Measurements from ENCODE around the gene TTLL12. TPM values are rescaled to one million over a fixed set of nuclear protein-coding genes. Genes with fewer than 3 reads are reported as not detected.

TTLL12 gene
- total RNA-seq, 2 experiments from 2014 or later, result 41.3 to 43.0 TPM

- H3K9me3 Mint-ChIP-seq, result no peaks in the 10 kb centered on the region
- DNase-seq, result no peak
- POLR2A ChIA-PET, result no interaction called here
- CTCF ChIA-PET, result interaction anchor here (1.8 kb wide), 1 partner anchor 120 kb away, joined by 7 read pairs; no protein-coding TSS in a partner anchor
- H3K27me3 Mint-ChIP-seq, result peaks cover 6% of the 10 kb centered on the region
- H3K27ac Mint-ChIP-seq, result no peak overlapping the region
- H3K4me1 Mint-ChIP-seq, result peaks cover 4% of the 10 kb centered on the region
- no peaks in the 10 kb centered on the region for H3K36me3 Mint-ChIP-seq (ENCODE audit: low read depth)
- H3K4me3 Mint-ChIP-seq, result no peak overlapping the region
These were observed 39.7 kb upstream of the TTLL12 start for GRCh38 chr22:43226377-43227238.

GRCh38 chr22:43225609-43226008 lies 38.7 kb upstream of the TTLL12 start:
- H3K27ac Mint-ChIP-seq, result no peak overlapping the region
- CTCF ChIA-PET, result interaction anchor here (1.3 to 1.8 kb wide), 2 partner anchors 48 to 121 kb away, joined by 5 to 7 read pairs; no protein-coding TSS in a partner anchor
- DNase-seq, result no peak
- no peak overlapping the region for H3K4me3 Mint-ChIP-seq
- no peaks in the 10 kb centered on the region for H3K36me3 Mint-ChIP-seq (ENCODE audit: low read depth)
- POLR2A ChIA-PET, result no interaction called here
- H3K9me3 Mint-ChIP-seq, result no peaks in the 10 kb centered on the region
- no peaks in the 10 kb centered on the region for H3K4me1 Mint-ChIP-seq
- H3K27me3 Mint-ChIP-seq, result peaks cover 2% of the 10 kb centered on the region

- H3K27me3 Mint-ChIP-seq, result peaks cover 2% of the 10 kb centered on the region
- no peak overlapping the region for H3K4me3 Mint-ChIP-seq
- H3K9me3 Mint-ChIP-seq, result no peaks in the 10 kb centered on the region
- no peaks in the 10 kb centered on the region for H3K36me3 Mint-ChIP-seq (ENCODE audit: low read depth)
- POLR2A ChIA-PET, result no interaction called here
- no peak overlapping the region for H3K27ac Mint-ChIP-seq
- DNase-seq, result no peak
- H3K4me1 Mint-ChIP-seq, result no peaks in the 10 kb centered on the region
- CTCF ChIA-PET, result no interaction called here
These were observed 36.1 kb upstream of the TTLL12 start for GRCh38 chr22:43222987-43223386.

- Mint-ChIP-seq H3K27ac (no peak overlapping the region), H3K4me1 (no peaks in the 10 kb centered on the region), H3K27me3 (peaks cover 2% of the 10 kb centered on the region), H3K36me3 (ENCODE audit: low read depth) (no peaks in the 10 kb centered on the region), H3K4me3 (no peak overlapping the region), H3K9me3 (no peaks in the 10 kb centered on the region)
- POLR2A ChIA-PET, result no interaction called here
- DNase-seq, result no peak
- CTCF ChIA-PET, result no interaction called here
These were observed 35.3 kb upstream of the TTLL12 start for GRCh38 chr22:43222262-43222661.

- CTCF ChIA-PET, result no interaction called here
These were observed 33.9 kb upstream of the TTLL12 start for GRCh38 chr22:43220625-43221380.

GRCh38 chr22:43218786-43219185 lies 31.9 kb upstream of the TTLL12 start:
- DNase-seq, result no peak
- CTCF ChIA-PET, result interaction anchor here (1.4 kb wide), 1 partner anchor 128 kb away, joined by 3 read pairs; no protein-coding TSS in a partner anchor
- Mint-ChIP-seq H3K27me3 (no peaks in the 10 kb centered on the region), H3K4me1 (no peaks in the 10 kb centered on the region), H3K36me3 (ENCODE audit: low read depth) (no peaks in the 10 kb centered on the region), H3K9me3 (no peaks in the 10 kb centered on the region), H3K4me3 (no peak overlapping the region), H3K27ac (no peak overlapping the region)
- POLR2A ChIA-PET, result no interaction called here

More at GRCh38 chr22:43220625-43221380, 33.9 kb upstream of the TTLL12 start:
- H3K36me3 Mint-ChIP-seq (ENCODE audit: low read depth), result no peaks in the 10 kb centered on the region
- no peak overlapping the region for H3K4me3 Mint-ChIP-seq
- no peak overlapping the region for H3K27ac Mint-ChIP-seq
- no peaks in the 10 kb centered on the region for H3K9me3 Mint-ChIP-seq
- H3K27me3 Mint-ChIP-seq, result no peaks in the 10 kb centered on the region
- POLR2A ChIA-PET, result no interaction called here
- H3K4me1 Mint-ChIP-seq, result no peaks in the 10 kb centered on the region
- DNase-seq, result no peak

- no peak for DNase-seq
- H3K27ac Mint-ChIP-seq, result no peak overlapping the region
- no peaks in the 10 kb centered on the region for H3K36me3 Mint-ChIP-seq (ENCODE audit: low read depth)
- ChIA-PET POLR2A (no interaction called here), CTCF (no interaction called here)
- no peaks in the 10 kb centered on the region for H3K4me1 Mint-ChIP-seq
- H3K9me3 Mint-ChIP-seq, result no peaks in the 10 kb centered on the region
- no peak overlapping the region for H3K4me3 Mint-ChIP-seq
- no peaks in the 10 kb centered on the region for H3K27me3 Mint-ChIP-seq
These were observed 30.5 kb upstream of the TTLL12 start for GRCh38 chr22:43217285-43218030.

- Mint-ChIP-seq H3K27ac (no peak overlapping the region), H3K27me3 (no peaks in the 10 kb centered on the region), H3K9me3 (no peaks in the 10 kb centered on the region), H3K4me3 (no peak overlapping the region), H3K36me3 (ENCODE audit: low read depth) (no peaks in the 10 kb centered on the region), H3K4me1 (no peaks in the 10 kb centered on the region)
- POLR2A ChIA-PET, result no interaction called here
- DNase-seq, result no peak
- CTCF ChIA-PET, result no interaction called here
These were observed 29.8 kb upstream of the TTLL12 start for GRCh38 chr22:43216738-43217137.

- H3K27me3 Mint-ChIP-seq, result no peaks in the 10 kb centered on the region
- ChIA-PET CTCF (no interaction called here), POLR2A (no interaction called here)
- no peaks in the 10 kb centered on the region for H3K36me3 Mint-ChIP-seq (ENCODE audit: low read depth)
- H3K4me3 Mint-ChIP-seq, result no peak overlapping the region
- no peaks in the 10 kb centered on the region for H3K9me3 Mint-ChIP-seq
- DNase-seq, result no peak
- H3K27ac Mint-ChIP-seq, result no peak overlapping the region
- no peaks in the 10 kb centered on the region for H3K4me1 Mint-ChIP-seq
These were observed 27.0 kb upstream of the TTLL12 start for GRCh38 chr22:43213962-43214361.

- Mint-ChIP-seq H3K36me3 (ENCODE audit: low read depth) (no peaks in the 10 kb centered on the region), H3K27ac (no peak overlapping the region), H3K4me3 (no peak overlapping the region), H3K4me1 (no peaks in the 10 kb centered on the region), H3K9me3 (no peaks in the 10 kb centered on the region), H3K27me3 (no peaks in the 10 kb centered on the region)
- ChIA-PET POLR2A (no interaction called here), CTCF (interaction anchor here (0.6 kb wide), 1 partner anchor 1261 kb away, joined by 4 read pairs; no protein-coding TSS in a partner anchor)
- DNase-seq, result no peak
These were observed 26.1 kb upstream of the TTLL12 start for GRCh38 chr22:43213051-43213450.

- CTCF ChIA-PET, result no interaction called here
- no peak for DNase-seq
- POLR2A ChIA-PET, result no interaction called here
- Mint-ChIP-seq H3K4me3 (no peak overlapping the region), H3K9me3 (no peaks in the 10 kb centered on the region), H3K36me3 (ENCODE audit: low read depth) (no peaks in the 10 kb centered on the region), H3K27me3 (no peaks in the 10 kb centered on the region), H3K27ac (no peak overlapping the region), H3K4me1 (no peaks in the 10 kb centered on the region)
These were observed 25.6 kb upstream of the TTLL12 start for GRCh38 chr22:43212434-43212952.

- no peaks in the 10 kb centered on the region for H3K9me3 Mint-ChIP-seq
- H3K36me3 Mint-ChIP-seq (ENCODE audit: low read depth), result no peaks in the 10 kb centered on the region
- CTCF ChIA-PET, result no interaction called here
- POLR2A ChIA-PET, result no interaction called here
- H3K4me3 Mint-ChIP-seq, result no peak overlapping the region
- no peaks in the 10 kb centered on the region for H3K27me3 Mint-ChIP-seq
- no peak for DNase-seq
- H3K4me1 Mint-ChIP-seq, result no peaks in the 10 kb centered on the region
- no peak overlapping the region for H3K27ac Mint-ChIP-seq
These were observed 25.1 kb upstream of the TTLL12 start for GRCh38 chr22:43211941-43212433.

Measured in activated CD4-positive, alpha-beta memory T cell treated with anti-CD3 and anti-CD28 coated beads, Interleukin-2, amount 10 ng/mL, durations not matched to agents 7 days and 5 days (primary cell).